Measurements from ENCODE around the gene LCE2A.

LCE2A gene

GRCh38 chr1:152743371-152744145, 45.4 kb downstream of the LCE2A start:
- no peak for DNase-seq (ENCODE audit: low read depth)

- peak; percentile 1 for DNase-seq (ENCODE audit: low read depth)
Measured at GRCh38 chr1:152745289-152745704, 47.2 kb downstream of the LCE2A start.

- DNase-seq (ENCODE audit: low read depth), result no peak
Measured at GRCh38 chr1:152745765-152746444, 47.8 kb downstream of the LCE2A start.

- DNase-seq (ENCODE audit: low read depth), result no peak
Measured at GRCh38 chr1:152747831-152748230, 49.7 kb downstream of the LCE2A start.
